GM18858 (cell line): ENCODE measurements around the gene ICAM1.

ENCODE experiments used
- ATAC-seq: cut with Tn5 transposase; IDR thresholded peaks from one replicate; pipeline ENCODE4 v1.9.1; 2021; ENCODE audit not compliant: unreplicated experiment

The ICAM1 gene

GRCh38 chr19:10292206-10292788, 21.4 kb downstream of the ICAM1 start:
- ATAC-seq, result no peak

- no peak for ATAC-seq
Measured at GRCh38 chr19:10292789-10293636, 22.1 kb downstream of the ICAM1 start.

- no peak for ATAC-seq
Measured at GRCh38 chr19:10293637-10294367, 22.9 kb downstream of the ICAM1 start.

GRCh38 chr19:10294368-10294697, 23.4 kb downstream of the ICAM1 start:
- ATAC-seq, result no peak

GRCh38 chr19:10295305-10295846, 24.5 kb downstream of the ICAM1 start:
- no peak for ATAC-seq

- ATAC-seq, result no peak
Measured at GRCh38 chr19:10295847-10296591, 25.1 kb downstream of the ICAM1 start.

- no peak for ATAC-seq
Measured at GRCh38 chr19:10299545-10300458, 28.9 kb downstream of the ICAM1 start.

GRCh38 chr19:10305139-10305806, 34.4 kb downstream of the ICAM1 start:
- ATAC-seq, result no peak

- ATAC-seq, result no peak
Measured at GRCh38 chr19:10306327-10306726, 35.4 kb downstream of the ICAM1 start.

GRCh38 chr19:10309423-10309822, 38.5 kb downstream of the ICAM1 start, which contains the start of gene ZGLP1:
Gene ZGLP1 (minus strand): TSS chr19:10309815.
- no peak for ATAC-seq

GRCh38 chr19:10315335-10316214, 44.7 kb downstream of the ICAM1 start, which contains the start of gene FDX2:
Gene FDX2 (minus strand): TSS chr19:10316015. CDS start chr19:10315996, 19 bp downstream.
- no peak for ATAC-seq

- ATAC-seq, result no peak
Measured at GRCh38 chr19:10316229-10317044, 45.5 kb downstream of the ICAM1 start.

- ATAC-seq, result no peak
Measured at GRCh38 chr19:10317045-10317856, 46.3 kb downstream of the ICAM1 start.

- no peak for ATAC-seq
Measured at GRCh38 chr19:10317857-10318462, 47.0 kb downstream of the ICAM1 start.

- ATAC-seq, result no peak
Measured at GRCh38 chr19:10318807-10319682, 48.1 kb downstream of the ICAM1 start.
